Hepatocyte (in vitro differentiated cells): ENCODE results near the gene SYDE1. TPM values are rescaled to one million over a fixed set of nuclear protein-coding genes. Genes with fewer than 3 reads are reported as not detected.
A peak's percentile ranks its signal among the peaks of the same experiment; 100 is the strongest.
"Not testable (repeated sequence)": the region's sequence is repeated elsewhere in the genome, so short reads cannot be mapped to it uniquely, and the experiment has no call there.

Source experiments
- DNase-seq: peaks from one replicate; pipeline ENCODE4 v3.0.0-alpha.2; 2016; ENCODE audit warnings: low spot score
- H2AFZ ChIP-seq: fragments of 200-600 bp; sonication (generic); 2 replicates; pipeline ENCODE4 v1.6.0; 2016; ENCODE audit warnings: antibody characterized with exemption, mild to moderate bottlenecking
- H3K27ac ChIP-seq: fragments of 200-600 bp; sonication (generic); 2 replicates; pipeline ENCODE4 v1.5.1; 2016; ENCODE audit warnings: mild to moderate bottlenecking
- H3K27me3 ChIP-seq: fragments of 200-600 bp; sonication (generic); 2 replicates; pipeline ENCODE4 v1.6.1; 2016
- H3K36me3 ChIP-seq: fragments of 200-600 bp; sonication (generic); replicated peaks from 2 replicates; pipeline ENCODE4 v1.5.1; 2016; ENCODE audit warnings: low read depth; ENCODE audit not compliant: insufficient read depth
- H3K4me1 ChIP-seq: fragments of 200-600 bp; sonication (generic); 2 replicates; pipeline ENCODE4 v1.5.1; 2016; ENCODE audit warnings: mild to moderate bottlenecking, moderate library complexity; ENCODE audit not compliant: insufficient read depth
- H3K4me2 ChIP-seq: fragments of 200-600 bp; sonication (generic); 2 replicates; pipeline ENCODE4 v1.6.0; 2016
- H3K4me3 ChIP-seq: fragments of 200-600 bp; sonication (generic); 2 replicates; pipeline ENCODE4 v1.5.1; 2016; ENCODE audit warnings: mild to moderate bottlenecking
- H3K79me2 ChIP-seq: fragments of 200-600 bp; sonication (generic); 2 replicates; pipeline ENCODE4 v1.6.0; 2017; ENCODE audit warnings: mild to moderate bottlenecking
- H3K9me2 ChIP-seq: fragments of 200-600 bp; sonication (generic); replicated peaks from 2 replicates; pipeline ENCODE4 v1.6.0; 2017; ENCODE audit warnings: mild to moderate bottlenecking; ENCODE audit not compliant: insufficient read depth
- H3K9me3 ChIP-seq: fragments of 200-600 bp; sonication (generic); 2 replicates; pipeline ENCODE4 v1.5.1; 2016; ENCODE audit warnings: low read depth, mild to moderate bottlenecking
- H4K20me1 ChIP-seq: fragments of 200-600 bp; sonication (generic); 2 replicates; pipeline ENCODE4 v1.6.0; 2016; ENCODE audit warnings: mild to moderate bottlenecking; ENCODE audit not compliant: insufficient read depth, poor library complexity, severe bottlenecking
- EZH2 ChIP-seq: fragments of 200-600 bp; sonication (generic); IDR thresholded peaks from 2 replicates; pipeline ENCODE4 v1.6.1; 2016; ENCODE audit warnings: antibody characterized with exemption, mild to moderate bottlenecking, borderline replicate concordance
- EZH2phosphoT487 ChIP-seq: fragments of 200-600 bp; sonication (generic); IDR thresholded peaks from one replicate; pipeline ENCODE4 v1.6.1; 2018; ENCODE audit warnings: antibody characterized with exemption, mild to moderate bottlenecking, low read depth, moderate library complexity; ENCODE audit not compliant: unreplicated experiment, severe bottlenecking
- WGBS: methylation state at CpG from one replicate; pipeline ENCODE4 v1.1.6; 2016; ENCODE audit warnings: low lambda C conversion rate; ENCODE audit errors: missing lambda C conversion rate; 5-methylcytosine and 5-hydroxymethylcytosine counted together
- polyA plus RNA-seq: library from polyadenylated mRNA; unstranded; fragments of >200 nt; fragmentation: Nextera tagmentation; extraction: Ambion mirVana; gene quantifications from 2 replicates; pipeline ENCODE4 v1.2.1, GENCODE V29; 2016
- total RNA-seq: library from RNA; depleted of rRNA; stranded (reverse); fragments of >200 nt; gene quantifications from 2 replicates; pipeline ENCODE4 v1.2.3, GENCODE V29; 2014
- TF ChIP-seq, protein P1 (sequence below): fragments of 200-600 bp; sonication (generic); IDR thresholded peaks from 2 replicates; pipeline ENCODE4 v1.5.1; 2016; ENCODE audit warnings: antibody characterized with exemption, mild to moderate bottlenecking; ENCODE audit not compliant: poor library complexity

SYDE1 gene
- total and polyA plus RNA-seq, 2 experiments from 2014 or later, result 17.8 to 18.5 TPM

DNA sequence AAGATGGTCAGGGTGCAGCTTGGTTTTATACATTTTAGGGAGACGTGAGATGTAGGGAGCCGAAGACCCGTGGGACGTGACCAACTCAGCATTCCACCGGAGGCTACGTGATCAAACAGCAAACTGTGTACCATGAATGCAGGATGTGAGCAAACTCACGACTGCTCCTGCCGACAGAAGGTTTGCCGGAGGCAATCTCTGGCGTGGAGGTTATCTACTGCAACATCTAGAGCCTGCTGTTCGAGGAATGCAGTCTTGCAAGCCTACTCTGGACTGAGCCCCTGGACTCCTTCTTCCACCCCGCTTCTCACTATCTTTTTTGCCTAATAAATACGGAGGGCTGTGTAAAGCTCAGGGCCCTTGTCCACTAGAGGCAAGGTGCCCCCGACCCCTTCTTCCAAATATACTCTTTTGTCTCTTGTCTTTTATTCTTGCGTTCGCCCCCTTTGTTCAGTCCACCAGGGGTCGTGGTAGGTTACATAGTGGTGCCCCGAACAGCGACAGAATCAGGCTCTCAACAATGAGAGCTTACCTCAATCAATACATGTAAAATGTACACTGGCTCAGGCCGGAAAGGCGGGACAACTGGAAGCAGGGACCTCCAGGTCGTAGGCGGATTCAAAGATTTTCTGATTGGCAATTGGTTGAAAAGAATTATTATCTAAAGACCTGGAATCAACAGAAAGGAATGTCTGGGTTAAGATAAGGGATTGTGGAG is 34.1 kb upstream of the SYDE1 start:
- Histone ChIP-seq H3K79me2 (no peaks in the 10 kb centered on the region), H3K27ac (peak overlapping the region; percentile 44), H4K20me1 (no peaks in the 10 kb centered on the region), H3K9me3 (no peaks in the 10 kb centered on the region), H3K9me2 (no peaks in the 10 kb centered on the region), H2AFZ (no peak overlapping the region), H3K4me3 (no peak overlapping the region), H3K27me3 (no peaks in the 10 kb centered on the region), H3K36me3 (no peaks in the 10 kb centered on the region), H3K4me2 (no peak overlapping the region), H3K4me1 (no peaks in the 10 kb centered on the region)
- DNase-seq, result peak; percentile 32
- WGBS, result 50% methylated on average over 23 of the region's 23 CpGs
- TF ChIP-seq, protein P1, sequence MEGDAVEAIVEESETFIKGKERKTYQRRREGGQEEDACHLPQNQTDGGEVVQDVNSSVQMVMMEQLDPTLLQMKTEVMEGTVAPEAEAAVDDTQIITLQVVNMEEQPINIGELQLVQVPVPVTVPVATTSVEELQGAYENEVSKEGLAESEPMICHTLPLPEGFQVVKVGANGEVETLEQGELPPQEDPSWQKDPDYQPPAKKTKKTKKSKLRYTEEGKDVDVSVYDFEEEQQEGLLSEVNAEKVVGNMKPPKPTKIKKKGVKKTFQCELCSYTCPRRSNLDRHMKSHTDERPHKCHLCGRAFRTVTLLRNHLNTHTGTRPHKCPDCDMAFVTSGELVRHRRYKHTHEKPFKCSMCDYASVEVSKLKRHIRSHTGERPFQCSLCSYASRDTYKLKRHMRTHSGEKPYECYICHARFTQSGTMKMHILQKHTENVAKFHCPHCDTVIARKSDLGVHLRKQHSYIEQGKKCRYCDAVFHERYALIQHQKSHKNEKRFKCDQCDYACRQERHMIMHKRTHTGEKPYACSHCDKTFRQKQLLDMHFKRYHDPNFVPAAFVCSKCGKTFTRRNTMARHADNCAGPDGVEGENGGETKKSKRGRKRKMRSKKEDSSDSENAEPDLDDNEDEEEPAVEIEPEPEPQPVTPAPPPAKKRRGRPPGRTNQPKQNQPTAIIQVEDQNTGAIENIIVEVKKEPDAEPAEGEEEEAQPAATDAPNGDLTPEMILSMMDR, result no peak
- TF ChIP-seq EZH2 (no peak), EZH2phosphoT487 (no peak)

DNA sequence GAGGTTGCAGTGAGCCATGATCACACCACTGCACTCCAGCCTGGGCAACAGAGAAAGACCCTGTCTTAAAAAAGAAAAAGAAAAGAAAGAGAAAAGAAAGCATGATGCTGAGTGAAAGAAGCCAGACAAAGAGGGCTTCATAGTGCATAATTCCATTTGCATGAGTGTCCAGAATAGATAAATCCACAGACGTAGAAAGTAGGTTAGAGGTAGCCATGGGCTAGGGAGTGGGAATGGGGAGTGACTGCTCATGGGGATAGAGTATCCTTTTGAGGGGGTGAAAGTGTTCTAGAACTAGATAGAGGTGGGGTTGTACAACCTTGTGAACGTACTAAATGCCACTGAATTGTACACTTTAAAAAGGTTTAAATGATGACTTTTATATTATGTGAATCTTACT is 32.8 kb upstream of the SYDE1 start:
- Histone ChIP-seq H2AFZ (no peak overlapping the region), H3K27ac (no peak overlapping the region), H3K27me3 (no peaks in the 10 kb centered on the region), H3K36me3 (no peaks in the 10 kb centered on the region), H4K20me1 (no peaks in the 10 kb centered on the region), H3K9me2 (no peaks in the 10 kb centered on the region), H3K4me2 (no peak overlapping the region), H3K4me1 (no peaks in the 10 kb centered on the region), H3K4me3 (no peak overlapping the region), H3K79me2 (no peaks in the 10 kb centered on the region), H3K9me3 (no peaks in the 10 kb centered on the region)
- 68% methylated on average over 2 of the region's 2 CpGs for WGBS
- TF ChIP-seq EZH2, result no peak
- no peak for DNase-seq

DNA sequence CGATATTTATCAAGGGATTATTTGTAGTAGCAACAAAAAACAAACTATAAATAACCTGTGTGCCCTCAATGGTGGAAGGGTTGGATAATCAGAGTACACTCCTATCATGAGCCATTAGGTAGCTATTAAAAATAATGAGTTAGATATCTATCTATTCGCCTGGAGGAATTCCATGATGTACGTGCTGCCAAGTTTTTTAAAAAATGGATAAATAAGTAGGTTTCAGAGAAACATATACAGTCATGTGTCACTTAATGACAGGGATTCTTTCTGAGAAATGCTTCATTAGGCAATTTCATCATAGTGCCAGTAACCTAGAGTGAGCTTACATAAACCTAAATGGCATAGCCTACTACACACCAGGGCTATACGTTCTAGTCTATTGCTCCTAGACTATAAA is 31.4 kb upstream of the SYDE1 start:
- Histone ChIP-seq H3K79me2 (no peaks in the 10 kb centered on the region), H4K20me1 (no peaks in the 10 kb centered on the region), H3K27me3 (no peaks in the 10 kb centered on the region), H3K4me2 (no peak overlapping the region), H3K9me3 (no peaks in the 10 kb centered on the region), H3K4me3 (no peak overlapping the region), H3K36me3 (no peaks in the 10 kb centered on the region), H3K27ac (no peak overlapping the region), H2AFZ (no peak overlapping the region), H3K4me1 (no peaks in the 10 kb centered on the region), H3K9me2 (no peaks in the 10 kb centered on the region)
- no peak for DNase-seq
- TF ChIP-seq, protein P1, result no peak
- TF ChIP-seq EZH2 (no peak), EZH2phosphoT487 (no peak)
- WGBS, result 82% methylated on average over 4 of the region's 4 CpGs

DNA sequence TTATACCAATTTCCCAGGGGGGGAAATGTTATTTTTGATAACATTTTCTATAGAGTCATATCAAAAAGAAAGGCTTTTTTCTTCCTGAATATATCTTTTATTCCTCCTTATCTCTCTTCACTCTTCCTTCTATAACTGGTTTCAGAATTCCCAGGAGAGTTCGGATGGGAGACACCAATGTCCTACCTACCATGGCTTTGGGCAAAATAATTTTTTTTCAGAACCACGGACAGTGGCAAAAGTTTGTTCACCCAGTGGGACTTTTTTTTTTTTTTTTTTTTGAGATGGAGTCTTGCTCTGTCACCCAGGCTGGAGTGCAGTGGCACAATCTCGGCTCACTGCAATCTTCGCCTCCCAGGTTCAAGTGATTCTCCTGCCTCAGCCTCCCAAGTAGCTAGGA is 27.2 kb upstream of the SYDE1 start:
- H3K27me3 ChIP-seq, result not testable (repeated sequence)
- WGBS, result 76% methylated on average over 4 of the region's 4 CpGs

More for the DNA sequence above, 27.2 kb upstream of the SYDE1 start:
- not testable (repeated sequence) for DNase-seq, H3K79me2 ChIP-seq, H3K4me3 ChIP-seq, H3K9me2 ChIP-seq, H3K4me1 ChIP-seq, H3K36me3 ChIP-seq, H2AFZ ChIP-seq, H3K9me3 ChIP-seq, H4K20me1 ChIP-seq, H3K27ac ChIP-seq, H3K4me2 ChIP-seq
